CD4-positive, alpha-beta T cell treated with Interleukin-12 subunit alpha and Interleukin-12 subunit beta, for 1 hour (primary cell): ENCODE data around the gene ASPHD2.

Source experiments
- DNase-seq: peaks from one replicate; pipeline ENCODE4 v3.0.0-alpha.2; 2020

ASPHD2 gene

GRCh38 chr22:26479043-26479791, 50.2 kb downstream of the ASPHD2 start:
- DNase-seq = no peak

GRCh38 chr22:26479792-26480610, 50.9 kb downstream of the ASPHD2 start:
- DNase-seq = no peak

- no peak for DNase-seq
Observed at GRCh38 chr22:26480611-26480932, 51.5 kb downstream of the ASPHD2 start.

- no peak for DNase-seq
Observed at GRCh38 chr22:26481112-26481693, 52.1 kb downstream of the ASPHD2 start.

- no peak for DNase-seq
Observed at GRCh38 chr22:26481694-26482093, 52.6 kb downstream of the ASPHD2 start.

GRCh38 chr22:26482161-26482560, 53.1 kb downstream of the ASPHD2 start:
- no peak for DNase-seq

GRCh38 chr22:26483043-26483438, 54.0 kb downstream of the ASPHD2 start:
- DNase-seq = no peak

GRCh38 chr22:26483439-26484359, 54.6 kb downstream of the ASPHD2 start, which contains the start of the genes HPS4 and SRRD:
Gene HPS4 (minus strand): TSS chr22:26483783. CDS start chr22:26481762, 2,021 bp downstream.
Gene SRRD (plus strand): TSS chr22:26483877. CDS start chr22:26483891, 14 bp downstream.
- DNase-seq = peak; percentile 95

- peak; percentile 57 for DNase-seq
Observed at GRCh38 chr22:26484360-26484706, 55.3 kb downstream of the ASPHD2 start.

- no peak for DNase-seq
Observed at GRCh38 chr22:26485013-26485412, 56.0 kb downstream of the ASPHD2 start.

GRCh38 chr22:26485806-26486390, 56.8 kb downstream of the ASPHD2 start:
- no peak for DNase-seq

- no peak for DNase-seq
Observed at GRCh38 chr22:26486394-26486793, 57.3 kb downstream of the ASPHD2 start.

- no peak for DNase-seq
Observed at GRCh38 chr22:26487996-26488395, 58.9 kb downstream of the ASPHD2 start.

GRCh38 chr22:26489447-26490036, 60.5 kb downstream of the ASPHD2 start:
- DNase-seq = no peak

- no peak for DNase-seq
Observed at GRCh38 chr22:26492220-26492619, 63.2 kb downstream of the ASPHD2 start.

- no peak for DNase-seq
Observed at GRCh38 chr22:26494506-26494905, 65.4 kb downstream of the ASPHD2 start.
